GM18502 (cell line): ENCODE measurements around the gene PMF1.
"Not testable (repeated sequence)": the region's sequence is repeated elsewhere in the genome, so short reads cannot be mapped to it uniquely, and the experiment has no call there.

Source experiments
- ATAC-seq: cut with Tn5 transposase; IDR thresholded peaks from one replicate; pipeline ENCODE4 v1.9.1; 2021; ENCODE audit warnings: mild to moderate bottlenecking; ENCODE audit not compliant: unreplicated experiment, poor library complexity

The PMF1 gene, protein sequence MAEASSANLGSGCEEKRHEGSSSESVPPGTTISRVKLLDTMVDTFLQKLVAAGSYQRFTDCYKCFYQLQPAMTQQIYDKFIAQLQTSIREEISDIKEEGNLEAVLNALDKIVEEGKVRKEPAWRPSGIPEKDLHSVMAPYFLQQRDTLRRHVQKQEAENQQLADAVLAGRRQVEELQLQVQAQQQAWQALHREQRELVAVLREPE

GRCh38 chr1:156212833-156213643 lies at the start of gene PMF1:
Gene PMF1, plus strand, starts transcription at chr1:156213007. Its CDS starts 9 bp downstream, at chr1:156213016.
- peak; percentile 86 for ATAC-seq

- no peak for ATAC-seq
Observed at GRCh38 chr1:156163712-156164111, 49.1 kb upstream of the PMF1 start.

DNA sequence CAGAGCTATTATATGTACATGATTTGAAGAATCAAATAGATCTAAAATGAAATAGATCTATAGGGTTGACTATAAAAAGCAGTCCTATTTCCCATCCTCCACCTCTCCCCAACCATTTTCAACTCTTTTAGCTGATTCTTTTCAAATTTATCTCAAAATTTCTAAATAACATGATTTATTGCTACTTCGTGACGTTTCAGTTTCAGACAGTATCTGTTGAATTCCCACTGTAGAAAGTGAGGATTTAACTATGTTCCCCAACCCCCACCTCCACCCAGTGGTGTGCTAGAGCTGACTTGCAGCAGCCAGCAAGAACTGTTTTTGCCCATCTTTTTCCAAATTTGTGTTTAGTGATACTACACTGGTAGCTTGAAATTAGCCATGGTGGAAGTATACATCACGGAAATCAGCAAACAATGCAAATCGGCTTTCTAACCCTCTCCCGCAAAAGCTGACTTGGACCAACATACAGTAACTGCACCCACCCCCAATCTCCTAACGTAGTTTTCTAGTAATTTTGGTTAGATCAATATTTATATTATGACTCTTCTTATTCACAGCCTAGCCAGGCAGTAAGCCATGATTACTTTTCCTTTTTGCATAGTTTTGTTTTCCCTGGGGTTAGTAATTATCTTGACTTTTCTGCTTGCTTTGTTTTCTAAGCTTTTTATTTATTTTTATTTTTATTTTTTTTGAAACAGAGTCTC lies 48.5 kb upstream of the PMF1 start:
- no peak for ATAC-seq

- no peak for ATAC-seq
Observed at GRCh38 chr1:156165083-156165482, 47.7 kb upstream of the PMF1 start.

GRCh38 chr1:156167536-156167935 lies 45.3 kb upstream of the PMF1 start:
- ATAC-seq = no peak

DNA sequence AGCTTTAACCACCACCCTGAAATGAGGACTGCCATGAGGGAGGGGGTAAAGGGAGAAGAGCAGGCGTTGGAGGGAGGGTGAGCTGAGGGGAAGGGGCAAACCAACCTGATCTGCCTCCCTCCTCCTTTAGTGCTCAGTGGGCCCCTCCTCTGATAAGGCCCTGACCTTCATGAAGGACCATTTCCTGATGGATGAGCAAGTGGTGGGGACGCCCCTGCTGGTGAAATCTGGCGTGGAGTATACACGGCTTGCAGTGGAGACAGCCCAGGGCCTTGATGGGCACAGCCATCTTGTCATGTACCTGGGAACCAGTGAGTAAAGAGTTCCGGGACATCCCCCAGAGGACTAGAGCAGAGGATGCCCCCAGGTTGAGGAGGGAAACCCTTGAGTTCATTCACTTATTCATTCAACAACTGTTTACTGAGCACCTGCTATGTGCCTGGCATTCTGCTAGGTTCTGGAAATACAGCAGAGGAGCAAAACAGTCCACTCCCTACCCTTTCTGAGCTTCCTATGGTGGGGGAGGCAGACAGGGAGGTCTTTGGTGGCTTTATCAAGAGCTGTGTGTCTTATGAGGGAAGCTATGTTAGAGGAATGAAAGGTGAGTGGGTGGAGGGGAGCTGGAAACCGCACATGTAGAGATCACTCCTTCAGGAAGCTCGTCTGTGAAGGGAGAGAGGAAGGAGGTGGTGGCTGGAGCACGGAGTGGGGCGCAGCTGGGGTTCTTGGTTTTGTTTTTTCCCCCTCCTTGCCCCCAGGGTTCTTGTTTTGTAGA lies 39.9 kb upstream of the PMF1 start:
- no peak for ATAC-seq

DNA sequence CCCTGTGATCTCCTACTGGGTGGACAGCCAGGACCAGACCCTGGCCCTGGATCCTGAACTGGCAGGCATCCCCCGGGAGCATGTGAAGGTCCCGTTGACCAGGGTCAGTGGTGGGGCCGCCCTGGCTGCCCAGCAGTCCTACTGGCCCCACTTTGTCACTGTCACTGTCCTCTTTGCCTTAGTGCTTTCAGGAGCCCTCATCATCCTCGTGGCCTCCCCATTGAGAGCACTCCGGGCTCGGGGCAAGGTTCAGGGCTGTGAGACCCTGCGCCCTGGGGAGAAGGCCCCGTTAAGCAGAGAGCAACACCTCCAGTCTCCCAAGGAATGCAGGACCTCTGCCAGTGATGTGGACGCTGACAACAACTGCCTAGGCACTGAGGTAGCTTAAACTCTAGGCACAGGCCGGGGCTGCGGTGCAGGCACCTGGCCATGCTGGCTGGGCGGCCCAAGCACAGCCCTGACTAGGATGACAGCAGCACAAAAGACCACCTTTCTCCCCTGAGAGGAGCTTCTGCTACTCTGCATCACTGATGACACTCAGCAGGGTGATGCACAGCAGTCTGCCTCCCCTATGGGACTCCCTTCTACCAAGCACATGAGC lies 36.1 kb upstream of the PMF1 start:
- no peak for ATAC-seq

- ATAC-seq = no peak
Observed at GRCh38 chr1:156177919-156178654, 34.7 kb upstream of the PMF1 start.

GRCh38 chr1:156180471-156180870 lies 32.3 kb upstream of the PMF1 start:
- ATAC-seq = no peak

DNA sequence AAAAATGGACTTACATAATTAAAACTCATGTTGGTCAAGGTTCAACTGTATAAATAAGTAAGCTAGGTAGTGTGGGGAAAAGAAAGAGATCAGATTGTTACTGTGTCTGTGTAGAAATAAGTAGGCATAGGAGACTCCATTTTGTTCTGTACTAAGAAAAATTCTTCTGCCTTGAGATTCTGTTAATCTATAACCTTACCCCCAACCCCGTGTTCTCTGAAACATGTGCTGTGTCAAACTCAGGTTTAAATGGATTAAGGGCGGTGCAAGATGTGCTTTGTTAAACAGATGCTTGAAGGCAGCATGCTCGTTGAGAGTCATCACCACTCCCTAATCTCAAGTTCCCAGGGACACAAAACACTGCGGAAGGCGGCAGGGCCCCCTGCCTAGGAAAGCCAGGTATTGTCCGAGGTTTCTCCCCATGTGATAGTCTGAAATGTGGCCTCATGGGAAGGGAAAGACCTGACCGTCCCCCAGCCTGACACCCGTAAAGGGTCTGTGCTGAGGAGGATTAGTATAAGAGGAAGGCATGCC lies 31.3 kb upstream of the PMF1 start:
- not testable (repeated sequence) for ATAC-seq

DNA sequence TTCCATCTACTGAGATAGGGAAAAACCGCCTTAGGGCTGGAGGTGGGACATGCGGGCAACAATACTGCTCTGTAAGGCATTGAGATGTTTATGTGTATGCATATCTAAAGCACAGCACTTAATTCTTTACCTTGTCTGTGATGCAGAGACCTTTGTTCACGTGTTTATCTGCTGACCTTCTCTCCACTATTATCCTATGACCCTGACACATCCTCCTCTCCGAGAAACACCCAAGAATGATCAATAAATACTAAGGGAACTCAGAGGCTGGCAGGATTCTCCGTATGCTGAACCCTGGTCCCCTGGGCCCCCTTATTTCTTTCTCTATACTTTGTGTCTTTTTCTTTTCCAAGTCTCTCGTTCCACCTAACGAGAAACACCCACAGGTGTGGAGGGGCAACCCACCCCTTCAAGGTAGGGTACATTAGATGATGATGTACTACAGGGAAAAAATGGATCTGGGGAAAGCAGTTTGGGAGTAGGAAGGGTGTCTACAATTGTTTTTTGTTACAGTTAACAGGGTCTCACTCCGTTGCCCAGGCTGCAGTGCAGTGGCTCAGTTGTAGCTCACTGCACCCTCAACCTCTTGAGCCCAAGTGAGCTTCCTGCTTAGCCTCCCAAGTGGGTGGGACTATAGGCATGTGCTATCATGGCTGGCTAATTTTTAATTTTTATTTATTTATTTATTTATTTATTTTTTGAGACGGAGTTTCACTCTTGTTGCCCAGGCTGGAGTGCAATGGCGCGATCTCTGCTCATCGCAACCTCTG lies 30.6 kb upstream of the PMF1 start:
- ATAC-seq = not testable (repeated sequence)

GRCh38 chr1:156186347-156187177 lies 26.2 kb upstream of the PMF1 start:
- not testable (repeated sequence) for ATAC-seq

DNA sequence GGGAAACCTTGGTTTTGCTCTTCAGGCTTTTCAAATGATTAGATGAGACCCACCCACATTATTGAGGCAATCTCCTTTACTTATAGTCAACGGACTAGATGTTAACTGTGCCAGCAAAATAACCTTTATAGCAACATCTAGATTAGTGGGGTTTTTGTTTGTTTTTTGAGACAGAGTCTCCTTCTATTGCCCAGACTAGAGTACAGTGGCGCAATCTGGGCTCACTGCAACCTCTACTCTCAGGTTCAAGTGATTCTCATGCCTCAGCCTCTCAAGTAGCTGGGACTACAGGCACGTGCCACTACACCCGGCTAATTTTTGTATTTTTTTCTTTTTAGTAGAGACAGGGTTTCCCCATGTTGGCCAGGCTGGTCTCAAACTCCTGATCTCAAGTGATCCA lies 22.5 kb upstream of the PMF1 start:
- ATAC-seq = not testable (repeated sequence)

- ATAC-seq = no peak
Observed at GRCh38 chr1:156191292-156191964, 21.4 kb upstream of the PMF1 start.

DNA sequence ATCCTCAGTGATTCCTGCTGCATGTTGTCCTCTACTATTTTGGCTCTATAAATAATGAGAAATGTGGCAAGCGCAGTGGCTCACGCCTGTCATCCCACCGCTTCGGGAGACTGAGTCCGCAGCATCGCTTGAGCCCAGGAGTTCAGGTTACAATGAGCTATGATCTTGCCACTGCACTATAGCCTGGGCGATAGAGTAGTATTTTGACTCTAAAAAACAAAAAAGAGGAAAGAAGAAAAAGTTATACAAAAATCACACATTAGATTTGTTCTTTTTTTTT lies 19.7 kb upstream of the PMF1 start:
- no peak for ATAC-seq

- peak; percentile 93 for ATAC-seq
Observed at GRCh38 chr1:156193488-156194299, 19.1 kb upstream of the PMF1 start, which contains the start of gene SLC25A44. Gene SLC25A44, plus strand, starts transcription at chr1:156194104. Its CDS starts 5,744 bp downstream, at chr1:156199848.
